ENCODE data around the gene SIGLEC15. TPM values are rescaled to one million over a fixed set of nuclear protein-coding genes. Genes with fewer than 3 reads are reported as not detected.

The SIGLEC15 gene
- total RNA-seq, 2 donors from 2014 or later, result 0.26 to 2.0 TPM

- Histone ChIP-seq H3K4me1 (no peaks in the 10 kb centered on the region), H3K4me3 (no peak overlapping the region), H3K36me3 (replicated peaks in 1 of 2; ENCODE audit: insufficient read depth in 1 of 2, low read depth in 2 of 2) (peaks cover 15 to 35% of the 10 kb centered on the region in 2 donors), H3K9me3 (no peaks in the 10 kb centered on the region), H3K27me3 (no peaks in the 10 kb centered on the region), H3K27ac (no peak overlapping the region)
- intact Hi-C loops (cut with DNase I), result no loop called here
- TF ChIP-seq CTCF (IDR thresholded peaks at IDR 0.05) (no peak), POLR2A (IDR thresholded peaks at IDR 0.05) (no peak)
- ATAC-seq, result no peak
- 73 to 84% methylated on average over 3 of the region's 3 CpGs for WGBS, 2 donors
- no peak for DNase-seq
These were observed 35.5 kb downstream of the SIGLEC15 start for GRCh38 chr18:45860971-45861370.

DNA sequence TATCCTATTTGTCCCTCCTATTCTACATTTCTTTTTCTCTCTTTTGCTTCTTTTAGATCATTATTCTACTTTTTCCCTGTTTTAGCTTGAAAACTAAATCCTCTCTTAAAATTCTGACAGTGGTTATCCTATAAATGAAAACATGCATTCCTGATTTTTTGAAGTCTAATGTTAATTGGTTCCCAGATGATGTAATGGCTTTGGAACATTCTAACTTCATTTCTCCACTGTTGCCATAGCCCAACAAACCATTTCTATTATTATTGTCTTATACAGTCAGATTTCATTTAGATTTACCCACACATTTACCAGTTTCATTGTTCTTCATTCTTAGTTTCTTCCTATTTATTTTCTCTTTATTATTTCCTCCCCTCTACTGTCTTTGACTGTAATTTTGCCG lies 36.5 kb downstream of the SIGLEC15 start:
- ATAC-seq, result no peak
- Histone ChIP-seq H3K4me1 (no peaks in the 10 kb centered on the region), H3K4me3 (no peak overlapping the region), H3K9me3 (no peaks in the 10 kb centered on the region), H3K27me3 (no peaks in the 10 kb centered on the region), H3K27ac (no peak overlapping the region), H3K36me3 (replicated peaks in 1 of 2; ENCODE audit: insufficient read depth in 1 of 2, low read depth in 2 of 2) (peaks cover 15 to 33% of the 10 kb centered on the region in 2 donors)
- DNase-seq, result no peak
- TF ChIP-seq CTCF (IDR thresholded peaks at IDR 0.05) (no peak), POLR2A (IDR thresholded peaks at IDR 0.05) (no peak)
- 88 to 97% methylated on average over 1 of the region's 1 CpG for WGBS, 2 donors
- intact Hi-C loops (cut with DNase I), result no loop called here

GRCh38 chr18:45863469-45863868 lies 38.0 kb downstream of the SIGLEC15 start:
- DNase-seq, result no peak
- 73 to 87% methylated on average over 1 of the region's 1 CpG for WGBS, 2 donors
- intact Hi-C loops (cut with DNase I), result no loop called here
- Histone ChIP-seq H3K27ac (no peak overlapping the region), H3K9me3 (no peaks in the 10 kb centered on the region), H3K27me3 (no peaks in the 10 kb centered on the region), H3K4me1 (no peaks in the 10 kb centered on the region), H3K4me3 (no peak overlapping the region), H3K36me3 (replicated peaks in 1 of 2; ENCODE audit: insufficient read depth in 1 of 2, low read depth in 2 of 2) (peaks cover 15 to 23% of the 10 kb centered on the region in 2 donors)
- TF ChIP-seq CTCF (IDR thresholded peaks at IDR 0.05) (no peak), POLR2A (IDR thresholded peaks at IDR 0.05) (no peak)
- ATAC-seq, result no peak

DNA sequence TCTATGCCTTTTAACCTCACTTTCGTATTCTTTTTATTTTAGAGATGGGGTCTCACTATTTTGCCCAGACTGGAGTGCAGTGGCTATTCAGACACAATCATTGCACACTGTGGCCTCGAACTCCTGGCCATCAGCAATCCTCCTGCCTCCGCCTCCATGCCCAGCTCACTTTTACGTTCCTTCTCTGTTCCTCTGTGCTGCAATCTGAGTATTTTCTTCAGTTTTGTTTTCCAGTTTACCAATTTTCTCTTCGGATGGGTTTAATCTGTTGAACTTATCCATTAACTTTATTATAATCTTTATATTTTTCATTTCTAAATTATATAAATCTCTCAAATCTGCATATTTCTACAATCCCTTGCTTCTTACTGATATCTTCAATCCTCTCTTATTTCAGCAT lies 38.6 kb downstream of the SIGLEC15 start:
- intact Hi-C loops (cut with DNase I), result no loop called here
- H3K4me3 ChIP-seq, result no peak overlapping the region
- ATAC-seq (no peak), DNase-seq (no peak)
- H3K27me3 ChIP-seq, result no peaks in the 10 kb centered on the region
- no peaks in the 10 kb centered on the region for H3K4me1 ChIP-seq
- no peak for TF ChIP-seq CTCF (IDR thresholded peaks at IDR 0.05)
- TF ChIP-seq POLR2A (IDR thresholded peaks at IDR 0.05), result no peak
- no peaks in the 10 kb centered on the region for H3K9me3 ChIP-seq
- H3K27ac ChIP-seq, result no peak overlapping the region
- H3K36me3 ChIP-seq (replicated peaks in 1 of 2; ENCODE audit: insufficient read depth in 1 of 2, low read depth in 2 of 2), result peaks cover 15 to 21% of the 10 kb centered on the region in 2 donors
- WGBS, 2 donors, result 85 to 97% methylated on average over 5 of the region's 5 CpGs

- no peak overlapping the region for H3K4me3 ChIP-seq
- no peak for TF ChIP-seq POLR2A (IDR thresholded peaks at IDR 0.05)
- TF ChIP-seq CTCF (IDR thresholded peaks at IDR 0.05), result no peak
- no peak for ATAC-seq
- H3K9me3 ChIP-seq, result no peaks in the 10 kb centered on the region
- DNase-seq, result no peak
- intact Hi-C loops (cut with DNase I), result no loop called here
- H3K27ac ChIP-seq, result no peak overlapping the region
- peaks cover 4 to 20% of the 10 kb centered on the region in 2 donors for H3K36me3 ChIP-seq (replicated peaks in 1 of 2; ENCODE audit: insufficient read depth in 1 of 2, low read depth in 2 of 2)
- H3K27me3 ChIP-seq, result no peaks in the 10 kb centered on the region
- WGBS, 2 donors, result 91 to 98% methylated on average over 4 to 5 of the region's 5 CpGs
- no peaks in the 10 kb centered on the region for H3K4me1 ChIP-seq
These were observed 40.0 kb downstream of the SIGLEC15 start for GRCh38 chr18:45865466-45865865.
